ENCODE results near the gene MAMLD1. TPM values are rescaled to one million over a fixed set of nuclear protein-coding genes. Genes with fewer than 3 reads are reported as not detected.

The MAMLD1 gene
- total RNA-seq, 1 donor from 2014 or later, result 2.8 TPM

- Mint-ChIP-seq H3K4me1 (ENCODE audit: unreplicated experiment) (no peaks in the 10 kb centered on the region), H3K27me3 (ENCODE audit: unreplicated experiment) (peaks cover 2% of the 10 kb centered on the region), H3K4me3 (ENCODE audit: unreplicated experiment) (no peak overlapping the region), H3K9me3 (ENCODE audit: unreplicated experiment) (no peaks in the 10 kb centered on the region), H3K27ac (ENCODE audit: unreplicated experiment) (no peak overlapping the region), H3K36me3 (ENCODE audit: low read depth, unreplicated experiment) (peaks cover 4% of the 10 kb centered on the region)
- no peak for DNase-seq (ENCODE audit: low spot score)
- no peak for TF ChIP-seq CTCF (IDR thresholded peaks at IDR 0.05; ENCODE audit: unreplicated experiment)
These were observed 88.8 kb downstream of the MAMLD1 start for GRCh38 chrX:150451953-150452352.

GRCh38 chrX:150454083-150454482 is 91.0 kb downstream of the MAMLD1 start:
- no peak for DNase-seq (ENCODE audit: low spot score)
- Mint-ChIP-seq H3K9me3 (ENCODE audit: unreplicated experiment) (no peaks in the 10 kb centered on the region), H3K36me3 (ENCODE audit: low read depth, unreplicated experiment) (peaks cover 4% of the 10 kb centered on the region), H3K4me3 (ENCODE audit: unreplicated experiment) (no peak overlapping the region), H3K4me1 (ENCODE audit: unreplicated experiment) (no peaks in the 10 kb centered on the region), H3K27ac (ENCODE audit: unreplicated experiment) (no peak overlapping the region), H3K27me3 (ENCODE audit: unreplicated experiment) (peaks cover 2% of the 10 kb centered on the region)
- TF ChIP-seq CTCF (IDR thresholded peaks at IDR 0.05; ENCODE audit: unreplicated experiment), result no peak

- peaks cover 3% of the 10 kb centered on the region for H3K4me1 Mint-ChIP-seq (ENCODE audit: unreplicated experiment)
- no peak overlapping the region for H3K27ac Mint-ChIP-seq (ENCODE audit: unreplicated experiment)
- TF ChIP-seq CTCF (IDR thresholded peaks at IDR 0.05; ENCODE audit: unreplicated experiment), result no peak
- DNase-seq (ENCODE audit: low spot score), result no peak
- H3K9me3 Mint-ChIP-seq (ENCODE audit: unreplicated experiment), result no peaks in the 10 kb centered on the region
- H3K36me3 Mint-ChIP-seq (ENCODE audit: low read depth, unreplicated experiment), result peaks cover 4% of the 10 kb centered on the region
- H3K4me3 Mint-ChIP-seq (ENCODE audit: unreplicated experiment), result no peak overlapping the region
- peaks cover 2% of the 10 kb centered on the region for H3K27me3 Mint-ChIP-seq (ENCODE audit: unreplicated experiment)
These were observed 91.5 kb downstream of the MAMLD1 start for GRCh38 chrX:150454508-150455214.

- peaks cover 2% of the 10 kb centered on the region for H3K27me3 Mint-ChIP-seq (ENCODE audit: unreplicated experiment)
- DNase-seq (ENCODE audit: low spot score), result no peak
- H3K4me3 Mint-ChIP-seq (ENCODE audit: unreplicated experiment), result no peak overlapping the region
- no peaks in the 10 kb centered on the region for H3K9me3 Mint-ChIP-seq (ENCODE audit: unreplicated experiment)
- peaks cover 4% of the 10 kb centered on the region for H3K36me3 Mint-ChIP-seq (ENCODE audit: low read depth, unreplicated experiment)
- H3K27ac Mint-ChIP-seq (ENCODE audit: unreplicated experiment), result no peak overlapping the region
- H3K4me1 Mint-ChIP-seq (ENCODE audit: unreplicated experiment), result peaks cover 3% of the 10 kb centered on the region
- TF ChIP-seq CTCF (IDR thresholded peaks at IDR 0.05; ENCODE audit: unreplicated experiment), result no peak
These were observed 92.1 kb downstream of the MAMLD1 start for GRCh38 chrX:150455215-150455608.

- Mint-ChIP-seq H3K36me3 (ENCODE audit: low read depth, unreplicated experiment) (peaks cover 4% of the 10 kb centered on the region), H3K27ac (ENCODE audit: unreplicated experiment) (no peak overlapping the region), H3K4me3 (ENCODE audit: unreplicated experiment) (no peak overlapping the region), H3K4me1 (ENCODE audit: unreplicated experiment) (peaks cover 3% of the 10 kb centered on the region), H3K9me3 (ENCODE audit: unreplicated experiment) (no peaks in the 10 kb centered on the region), H3K27me3 (ENCODE audit: unreplicated experiment) (peaks cover 1% of the 10 kb centered on the region)
- no peak for TF ChIP-seq CTCF (IDR thresholded peaks at IDR 0.05; ENCODE audit: unreplicated experiment)
- no peak for DNase-seq (ENCODE audit: low spot score)
These were observed 93.3 kb downstream of the MAMLD1 start for GRCh38 chrX:150456466-150456865.

Measured in endothelial cell (in vitro differentiated cells).